GM21737 (cell line): ENCODE data around the gene ARRB1.
"Not testable (repeated sequence)": the region's sequence is repeated elsewhere in the genome, so short reads cannot be mapped to it uniquely, and the experiment has no call there.

Source experiments
- ATAC-seq: cut with Tn5 transposase; IDR thresholded peaks from one replicate; pipeline ENCODE4 v1.9.1; 2021; ENCODE audit warnings: mild to moderate bottlenecking, moderate library complexity; ENCODE audit not compliant: unreplicated experiment

Gene ARRB1

DNA sequence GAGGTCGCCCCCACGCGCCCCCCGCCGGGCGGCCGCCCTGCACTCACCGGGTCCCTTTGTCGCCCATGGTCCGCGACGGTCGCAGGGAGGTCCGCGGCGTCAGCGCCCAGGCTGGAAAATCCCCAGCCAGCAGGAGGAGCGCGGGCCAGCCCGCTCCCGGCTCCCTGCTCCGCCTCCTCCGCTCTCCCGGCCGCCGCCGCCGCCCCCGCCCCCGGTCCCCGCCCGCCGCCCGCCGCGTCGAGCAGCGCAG lies at the start of gene ARRB1:
ARRB1 (minus strand) TSS at position 121 of the 250 bp plus-strand sequence; CDS start at position 67, 54 bp downstream.
- no peak for ATAC-seq

DNA sequence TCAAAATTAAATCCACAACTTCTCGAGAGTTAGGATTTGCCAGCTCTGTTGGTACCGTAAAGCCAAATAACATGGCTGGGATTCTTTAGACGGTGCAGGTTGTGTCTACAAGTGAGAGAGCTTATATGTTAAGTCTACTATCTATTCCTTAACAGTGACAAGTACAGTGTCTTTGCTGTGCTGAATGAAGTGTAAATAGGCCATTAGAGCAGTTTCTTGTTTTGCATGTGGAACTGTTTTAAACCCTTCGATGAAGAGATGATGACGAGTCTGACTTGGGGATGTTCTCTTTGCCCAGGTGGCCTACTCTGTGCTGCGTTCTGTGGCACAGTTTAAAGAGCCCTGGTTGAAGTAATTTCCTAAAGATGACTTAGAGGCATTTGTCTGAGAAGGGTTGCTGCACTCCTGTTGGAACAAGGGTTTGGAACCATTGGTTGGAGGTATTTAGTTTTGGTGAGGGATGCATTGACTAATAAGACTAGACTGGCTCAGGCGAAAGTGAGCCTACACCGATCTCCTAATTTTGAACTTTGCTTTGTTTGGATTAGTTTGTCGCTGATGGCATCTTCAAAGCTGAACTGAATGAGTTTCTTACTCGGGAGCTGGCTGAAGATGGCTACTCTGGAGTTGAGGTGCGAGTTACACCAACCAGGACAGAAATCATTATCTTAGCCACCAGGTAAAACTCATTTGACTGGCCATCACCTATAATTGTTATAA lies 48.8 kb upstream of the ARRB1 start:
- no peak for ATAC-seq

DNA sequence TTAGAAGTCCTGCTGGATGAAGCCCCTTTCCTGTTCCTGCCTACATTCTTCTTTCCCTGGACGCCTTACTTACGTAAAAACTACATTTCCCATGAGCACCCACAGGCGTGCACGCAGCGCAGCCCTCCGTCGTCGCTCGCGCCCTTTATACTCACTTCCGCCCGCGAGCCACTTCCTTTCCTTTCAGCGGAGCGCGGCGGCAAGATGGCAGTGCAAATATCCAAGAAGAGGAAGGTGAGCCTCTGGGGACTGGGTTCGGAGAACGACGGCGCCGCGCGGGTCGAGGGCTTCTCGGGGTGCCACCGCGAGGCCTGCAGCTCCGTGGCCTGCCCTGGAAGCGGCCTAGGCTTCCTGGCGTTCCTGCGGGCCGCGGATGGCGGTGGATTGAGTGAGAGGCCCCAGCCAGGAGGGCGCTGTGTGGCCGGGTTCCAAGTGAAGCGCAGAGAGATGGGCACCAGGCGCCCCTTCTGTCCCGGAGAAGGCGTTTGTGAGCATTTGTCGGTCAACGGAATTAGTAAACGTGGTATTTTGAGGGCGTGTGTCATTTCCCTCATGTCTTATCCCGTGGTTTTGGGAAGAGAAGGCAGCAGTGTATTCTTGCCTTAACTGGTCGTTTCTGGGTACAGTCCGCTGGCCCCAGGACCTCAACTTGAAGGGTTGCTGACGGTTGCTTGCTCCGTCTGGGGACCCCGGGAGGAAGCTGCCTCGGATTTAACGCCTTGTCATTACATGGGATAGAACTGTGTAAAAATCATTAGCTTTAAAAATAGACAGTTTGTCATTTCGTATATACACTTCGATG lies 48.1 kb upstream of the ARRB1 start, which contains the start of gene RPS3:
RPS3 (plus strand) TSS at position 175 of the 802 bp plus-strand sequence; CDS start at position 205, 30 bp downstream.
- peak; percentile 85 for ATAC-seq

DNA sequence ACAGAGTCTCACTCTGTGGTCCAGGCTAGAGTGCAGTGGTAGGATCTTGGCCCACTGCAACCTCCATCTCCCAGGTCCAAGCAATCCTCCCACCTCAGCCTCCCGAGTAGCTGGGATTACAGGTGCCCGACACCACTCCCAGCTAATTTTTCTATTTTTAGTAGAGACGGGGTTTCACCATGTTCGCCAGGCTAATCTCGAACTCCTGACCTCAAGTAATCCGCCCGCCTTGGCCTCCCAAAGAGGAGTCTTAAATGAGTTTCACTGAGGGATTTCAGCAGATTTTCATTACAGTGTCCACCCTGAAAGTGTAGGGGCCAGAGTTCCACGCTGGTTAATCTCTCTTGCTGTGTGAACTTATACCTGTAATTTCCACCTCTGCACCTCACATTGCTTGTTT lies 47.4 kb upstream of the ARRB1 start:
- ATAC-seq = no peak

DNA sequence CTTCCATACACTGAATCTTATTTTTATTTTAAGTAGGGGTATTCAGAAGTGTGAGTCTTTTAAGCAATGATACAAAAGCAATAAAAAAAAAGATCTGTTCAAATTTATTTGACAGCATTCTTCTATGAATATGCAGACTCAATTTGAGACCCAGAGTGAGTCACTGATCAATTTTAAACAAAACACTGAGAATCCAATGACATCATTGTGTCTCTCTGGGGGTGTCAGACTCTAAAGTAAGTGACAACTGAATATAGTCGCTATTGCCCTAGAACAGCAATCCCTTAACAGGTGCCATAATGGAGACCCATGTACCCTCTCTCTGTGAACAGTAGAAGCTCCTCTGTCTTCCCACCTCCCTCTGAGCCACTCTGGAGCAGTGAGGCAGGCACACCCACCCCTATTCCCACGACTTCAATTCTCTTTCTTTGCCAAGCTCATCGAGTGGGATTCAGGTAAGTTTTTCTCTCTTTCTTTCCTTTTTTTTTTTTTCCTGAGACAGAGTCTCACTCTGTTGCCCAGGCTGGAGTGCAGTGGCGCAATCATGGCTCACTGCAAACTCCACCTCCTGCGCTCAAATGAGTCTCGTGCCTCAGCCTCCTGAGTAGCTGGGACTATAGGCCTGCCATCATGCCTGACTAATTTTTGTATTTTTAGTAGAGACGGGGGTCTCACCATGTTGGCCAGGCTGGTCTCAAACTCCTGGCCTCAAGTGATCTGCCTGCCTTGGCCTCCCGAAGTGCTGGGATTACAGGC lies 42.8 kb upstream of the ARRB1 start:
- no peak for ATAC-seq

DNA sequence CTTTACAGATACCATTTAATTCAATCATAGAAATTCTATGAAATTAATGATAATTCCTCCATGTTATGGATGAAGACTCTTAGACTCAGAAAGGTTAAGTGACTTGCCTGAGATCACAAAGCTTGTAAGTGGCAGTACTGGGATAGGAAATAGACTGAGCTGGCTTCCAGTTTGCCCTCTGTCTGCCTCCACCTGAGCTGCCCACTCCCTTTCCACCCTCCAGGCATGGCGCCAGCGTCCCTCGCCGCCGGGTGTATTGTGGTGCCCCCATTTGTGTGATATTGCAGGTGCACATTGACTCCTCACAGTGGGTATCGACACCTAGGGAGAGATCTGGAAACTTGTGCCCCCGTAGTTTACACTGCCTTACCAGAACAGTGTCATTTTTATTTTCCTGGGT lies 38.5 kb upstream of the ARRB1 start:
- no peak for ATAC-seq

DNA sequence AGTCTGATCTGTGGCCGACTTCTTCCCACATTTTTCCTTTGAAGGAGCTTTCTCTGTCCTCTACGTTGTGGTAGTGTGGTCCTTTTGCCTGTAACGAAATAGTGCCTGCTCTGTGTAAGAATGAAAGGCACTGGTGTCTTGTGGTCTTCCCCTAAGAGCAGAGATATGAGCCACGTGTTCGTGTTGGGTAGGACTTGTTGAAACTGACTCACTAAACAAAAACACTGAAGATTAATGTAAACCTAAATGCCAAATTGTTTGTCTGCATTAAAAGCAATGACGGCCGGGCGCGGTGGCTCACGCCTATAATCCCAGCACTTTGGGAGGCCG lies 37.8 kb upstream of the ARRB1 start:
- ATAC-seq = no peak

DNA sequence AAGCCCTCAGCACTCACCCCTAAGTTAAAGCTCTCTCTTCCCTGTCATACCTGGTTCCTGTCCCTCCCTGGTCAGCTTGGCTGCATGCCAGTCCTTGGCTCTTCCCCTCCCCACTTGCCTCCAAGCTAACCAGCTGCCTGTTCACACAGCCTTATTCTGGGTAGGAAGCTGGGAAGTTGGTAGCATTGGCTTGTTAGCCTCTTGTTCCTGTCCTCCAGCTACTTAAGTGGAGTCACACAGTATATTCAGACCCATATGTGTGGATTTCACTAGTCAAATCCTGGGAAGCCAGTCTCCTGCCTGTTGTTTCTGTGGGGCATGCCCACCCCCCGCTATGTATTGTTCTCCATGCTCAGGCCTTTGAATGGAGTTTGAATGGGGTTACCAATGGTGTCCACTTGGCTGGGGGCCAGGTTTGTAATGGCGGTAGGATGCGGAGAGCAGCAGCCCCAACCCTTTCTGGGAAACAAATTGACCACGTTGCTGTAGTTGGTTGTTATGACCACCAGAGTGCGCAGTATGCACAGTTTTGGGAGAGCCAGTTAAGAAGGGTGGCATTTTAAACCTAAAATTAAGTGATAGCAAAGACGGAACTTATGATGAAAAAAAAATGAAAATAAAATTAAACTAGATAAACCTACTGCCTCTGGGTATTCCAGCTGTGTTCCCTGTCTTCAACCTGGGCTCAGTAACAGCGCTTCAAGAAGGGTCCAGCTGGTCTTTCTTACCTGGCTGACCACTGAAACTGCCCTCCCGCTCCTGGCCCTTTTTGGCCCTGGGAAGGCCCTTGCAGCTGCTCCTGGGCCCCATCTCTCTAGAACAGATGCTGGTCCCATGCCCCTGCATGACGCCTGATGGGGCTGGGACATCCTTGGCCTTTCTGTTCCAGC lies 37.2 kb upstream of the ARRB1 start:
- ATAC-seq = no peak

DNA sequence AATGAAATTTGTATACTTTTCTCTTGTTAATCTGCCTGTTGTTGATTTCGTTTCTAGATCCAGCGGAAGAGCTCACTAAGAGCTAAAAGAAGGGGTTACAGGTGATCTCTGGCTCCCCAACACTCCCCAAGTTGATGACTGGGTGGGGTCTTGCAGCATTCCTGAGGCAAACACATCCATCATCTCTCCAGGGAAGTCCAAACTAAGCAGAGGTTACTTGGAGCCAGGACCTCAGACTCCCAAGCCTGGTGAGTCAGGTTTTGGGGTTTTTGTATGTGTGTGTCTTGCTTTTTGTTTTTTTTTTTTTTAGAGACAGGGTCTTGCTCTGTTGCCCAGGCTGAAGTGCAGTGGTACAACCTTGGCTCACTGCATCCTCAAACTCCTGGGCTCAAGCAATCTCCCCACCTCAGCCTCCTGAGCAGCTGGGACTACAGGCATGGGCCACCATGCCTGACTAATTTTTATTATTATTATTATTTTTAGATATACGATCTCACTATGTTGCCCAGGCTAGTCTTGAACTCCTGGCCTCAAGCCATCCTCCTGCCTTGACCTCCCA lies 36.4 kb upstream of the ARRB1 start:
- ATAC-seq = no peak

DNA sequence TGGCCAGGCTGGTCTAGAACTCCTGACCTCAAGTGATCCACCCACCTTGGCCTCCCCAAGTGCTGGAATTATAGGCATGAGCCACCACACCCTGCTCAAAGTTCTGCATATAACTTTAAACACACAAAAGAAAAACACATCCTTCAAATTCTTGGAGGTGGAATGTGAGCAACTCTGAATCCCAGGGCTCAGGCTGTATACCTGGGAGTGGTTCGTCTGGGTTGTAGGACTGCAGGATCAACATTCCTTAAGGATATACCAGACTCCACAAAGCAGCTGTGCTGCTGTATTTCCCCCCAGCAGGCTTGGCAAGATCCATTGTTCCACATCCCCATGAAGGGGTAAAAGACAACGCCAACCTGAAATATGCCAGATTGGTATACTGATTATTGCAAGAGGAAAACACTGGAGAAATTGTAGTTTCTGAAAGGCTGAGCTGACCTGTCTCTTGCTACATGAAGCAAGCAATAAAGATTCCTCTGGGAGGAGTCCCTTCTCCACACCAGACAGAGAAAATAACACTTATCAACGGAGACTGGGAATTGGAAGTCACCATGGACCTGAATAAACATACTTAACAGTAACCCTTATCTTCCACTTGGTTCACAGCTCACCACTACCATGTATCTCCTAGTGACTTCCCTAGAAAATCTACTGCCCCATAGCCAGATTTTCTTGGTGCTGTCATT lies 35.6 kb upstream of the ARRB1 start:
- ATAC-seq = no peak

DNA sequence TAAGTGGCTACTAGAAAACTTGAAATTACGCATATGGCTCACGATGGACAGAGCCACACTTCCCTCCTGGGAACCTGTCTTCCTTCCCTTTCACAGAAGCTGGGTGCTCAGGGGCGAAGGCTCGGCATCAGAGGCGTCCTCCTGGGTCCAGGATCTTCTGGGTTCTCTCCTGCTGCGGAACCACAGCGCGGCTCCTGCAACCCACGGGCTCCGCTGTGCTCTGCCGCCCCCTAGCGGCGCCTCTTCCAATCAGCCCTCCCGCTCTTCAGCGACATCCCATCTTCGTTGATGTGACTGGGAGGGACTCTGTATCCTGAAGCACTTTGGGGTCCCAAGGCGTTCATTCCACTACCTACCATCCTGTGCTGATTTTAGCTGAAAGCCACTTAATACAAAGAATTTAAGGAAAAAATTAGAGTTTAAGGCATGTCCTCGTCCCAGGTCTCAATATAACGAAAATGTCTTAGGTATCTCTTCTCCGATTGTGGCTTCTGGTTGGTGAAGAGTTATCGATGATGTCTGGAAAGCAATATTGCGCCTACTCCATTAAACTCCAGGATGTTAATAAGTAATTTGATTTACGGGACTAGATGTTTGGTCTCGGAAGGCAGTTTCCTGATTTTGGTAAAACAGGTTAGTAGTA lies 33.1 kb upstream of the ARRB1 start:
- ATAC-seq = no peak

DNA sequence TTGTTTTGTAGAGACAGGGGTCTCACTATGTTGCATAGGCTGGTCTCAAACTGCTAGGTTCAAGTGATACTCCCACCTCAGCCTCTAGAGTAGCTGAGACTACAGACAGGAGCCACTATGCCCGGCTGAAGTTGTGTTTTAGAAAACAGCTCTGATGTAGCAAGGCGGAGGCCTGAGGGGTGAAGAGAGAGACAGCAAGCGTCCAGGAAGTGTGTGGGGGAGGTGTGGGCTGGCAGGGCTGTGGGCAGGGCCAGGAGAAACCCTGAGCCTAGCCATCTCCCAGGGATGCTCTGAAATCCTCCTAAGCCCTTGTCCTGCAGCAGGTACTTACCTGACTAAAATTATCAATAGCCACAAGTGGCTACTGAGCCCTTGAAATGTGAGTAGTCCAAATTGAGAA lies 31.8 kb upstream of the ARRB1 start:
- ATAC-seq = no peak

DNA sequence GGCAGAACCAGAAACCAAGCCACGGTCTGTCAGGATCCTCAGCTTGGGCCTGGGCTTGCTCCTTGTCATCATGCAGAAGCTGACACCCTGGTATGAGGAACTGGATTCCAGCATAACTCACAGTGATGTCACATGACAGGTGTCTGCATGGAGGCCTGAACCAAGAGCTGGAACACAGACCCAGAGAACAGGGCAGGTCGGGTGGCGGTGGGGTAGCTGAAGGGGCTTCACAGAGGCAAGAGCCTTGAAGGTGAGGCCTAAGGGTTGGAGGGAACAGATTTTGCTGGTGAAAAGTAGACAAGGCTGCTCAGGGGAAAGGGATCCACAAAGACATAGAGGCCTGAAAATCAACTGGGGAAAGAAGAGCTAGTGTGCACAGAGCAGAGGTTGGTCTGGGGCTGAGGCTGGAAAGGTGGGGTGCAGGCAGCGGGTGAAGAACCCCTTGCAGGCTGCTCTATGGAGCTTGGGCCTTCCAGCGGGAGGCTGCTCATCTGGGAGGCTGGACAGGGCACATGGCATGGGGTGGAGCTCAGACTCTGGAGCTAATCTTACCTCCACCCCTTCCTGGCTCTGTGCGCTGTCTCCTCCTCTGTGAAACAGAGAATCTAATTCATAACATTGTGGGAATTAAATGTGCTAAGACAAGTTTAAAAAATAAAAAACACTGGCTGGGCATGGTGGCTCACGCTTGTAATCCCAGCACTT lies 29.4 kb upstream of the ARRB1 start:
- ATAC-seq = no peak

DNA sequence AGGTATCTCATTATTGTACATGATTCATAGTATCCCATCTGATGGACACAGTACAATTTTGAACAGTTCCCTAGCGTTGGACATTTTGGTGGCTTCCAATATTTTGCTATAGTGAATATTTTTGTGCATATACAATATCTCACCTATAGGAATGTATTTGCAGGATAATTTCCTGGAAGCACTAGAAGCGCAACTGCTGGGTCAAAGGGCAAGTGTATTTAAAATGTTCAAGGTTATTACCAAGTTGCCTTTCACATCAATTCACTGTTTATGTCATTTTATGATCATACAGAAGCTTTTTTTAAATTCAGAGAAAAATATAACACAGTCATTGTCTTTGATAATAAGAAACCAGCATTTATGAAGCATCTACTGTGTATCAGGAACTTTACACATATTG lies 28.8 kb upstream of the ARRB1 start:
- no peak for ATAC-seq

DNA sequence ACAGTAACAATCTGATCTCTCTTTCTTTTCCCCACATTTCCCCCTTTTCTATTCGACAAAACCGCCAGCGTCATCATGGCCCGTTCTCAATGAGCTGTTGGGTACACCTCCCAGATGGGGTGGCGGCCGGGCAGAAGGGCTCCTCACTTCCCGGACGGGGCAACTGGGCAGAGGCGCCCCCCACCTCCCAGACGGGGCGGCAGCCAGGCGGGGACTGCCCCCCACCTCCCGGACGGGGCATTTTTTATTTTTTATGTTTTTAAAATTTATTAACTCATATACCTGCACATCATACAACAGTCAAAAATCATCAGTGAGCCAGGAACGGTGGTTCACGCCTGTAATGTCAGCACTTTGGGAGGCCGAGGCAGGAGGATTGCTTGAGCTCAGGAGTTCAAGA lies 27.3 kb upstream of the ARRB1 start:
- not testable (repeated sequence) for ATAC-seq

DNA sequence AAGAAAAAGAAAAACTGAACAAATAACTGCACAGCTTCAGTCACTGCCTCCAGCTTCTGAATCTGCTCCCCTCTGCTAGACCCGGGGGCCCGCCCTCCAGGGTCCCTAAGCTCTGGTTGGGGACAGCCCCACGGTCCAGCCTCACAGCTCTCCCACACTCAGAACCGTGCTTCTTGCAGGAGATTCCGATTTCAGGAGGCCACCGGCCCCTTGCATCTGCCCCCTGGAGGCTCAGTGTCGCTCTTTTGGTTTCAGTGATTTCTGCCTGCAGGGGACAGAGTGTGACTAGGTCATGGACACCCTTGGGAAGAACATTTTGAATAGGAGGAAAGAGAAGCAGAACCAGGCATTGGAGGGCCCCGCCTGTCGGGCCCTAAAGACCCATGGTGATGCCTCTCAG lies 24.7 kb upstream of the ARRB1 start:
- ATAC-seq = no peak

DNA sequence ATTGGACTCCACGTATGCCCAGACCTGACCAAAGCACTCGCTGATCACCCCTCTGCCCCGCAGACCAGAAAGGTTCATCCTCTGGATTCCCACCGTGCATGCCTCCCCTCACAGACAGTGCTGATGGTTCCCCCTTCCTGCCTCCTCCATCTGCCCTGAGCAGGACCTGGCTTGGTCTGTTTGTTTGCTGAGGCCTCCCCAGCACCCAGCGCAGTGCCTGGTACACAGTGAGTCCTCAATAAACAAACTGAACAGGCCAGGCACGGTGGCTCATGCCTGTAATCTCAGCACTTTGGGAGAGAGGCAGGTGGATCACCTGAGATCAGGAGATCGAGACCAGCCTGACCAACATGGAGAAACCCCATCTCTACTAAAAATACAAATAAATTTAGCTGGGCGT lies 24.2 kb upstream of the ARRB1 start:
- no peak for ATAC-seq

DNA sequence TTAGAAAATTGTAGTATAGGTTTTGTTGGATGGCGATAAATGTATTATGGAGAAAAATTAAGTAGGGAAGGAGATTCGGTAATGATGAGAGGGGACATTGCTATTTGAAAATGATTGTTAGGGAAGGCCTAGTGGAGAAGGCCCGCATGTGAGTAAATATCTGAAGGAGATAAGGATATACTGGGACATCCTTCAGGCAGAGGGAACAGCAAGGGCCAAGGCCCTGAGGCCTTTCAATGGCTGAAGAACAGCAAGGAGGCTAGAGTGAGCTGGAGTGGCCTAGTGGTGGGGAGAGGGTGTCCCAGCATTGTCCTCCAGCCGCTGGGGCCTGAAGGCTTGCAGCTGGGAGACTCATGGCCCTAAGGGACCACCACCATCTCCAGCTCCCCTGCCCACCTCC lies 23.2 kb upstream of the ARRB1 start:
- no peak for ATAC-seq

DNA sequence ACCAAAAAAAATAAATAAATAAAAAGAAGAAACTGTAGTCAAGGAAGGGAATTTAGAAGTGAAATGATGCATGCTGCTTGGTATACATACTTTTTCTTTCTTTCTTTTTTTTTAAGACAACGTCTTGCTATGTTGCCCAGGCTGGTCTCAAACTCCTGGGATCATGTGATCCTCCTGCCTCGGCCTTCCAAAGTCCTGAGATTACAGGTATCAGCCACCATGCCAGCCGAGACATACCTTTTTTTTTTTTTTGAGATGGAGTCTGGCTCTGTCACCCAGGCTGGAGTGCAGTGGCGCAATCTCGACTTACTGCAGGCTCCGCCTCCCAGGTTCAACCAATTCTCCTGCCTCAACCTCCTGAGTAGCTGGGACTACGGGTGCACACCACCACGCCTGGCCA lies 21.7 kb upstream of the ARRB1 start:
- no peak for ATAC-seq
